MM.1S (cell line): Measurements from ENCODE around the gene AGAP3.
A peak's percentile ranks its signal among the peaks of the same experiment; 100 is the strongest.

ENCODE experiments used
- DNase-seq: peaks from one replicate; pipeline ENCODE4 v3.0.0-alpha.2; 2015
- H2AFZ ChIP-seq: fragments of 300-600 bp; sonication (generic); 2 replicates; pipeline ENCODE4 v1.6.0; 2016; ENCODE audit warnings: antibody characterized with exemption, low read length
- H3F3A ChIP-seq: fragments of 300-600 bp; sonication (generic); 2 replicates; pipeline ENCODE4 v1.6.1; 2016; ENCODE audit warnings: mild to moderate bottlenecking, antibody characterized with exemption, low read length, moderate library complexity, mixed read lengths; ENCODE audit not compliant: insufficient read depth
- H3K27ac ChIP-seq: fragments of 300-600 bp; sonication (generic); 2 replicates; pipeline ENCODE4 v1.5.1; 2016; ENCODE audit warnings: mild to moderate bottlenecking, low read length
- H3K27me3 ChIP-seq: fragments of 300-600 bp; sonication (generic); replicated peaks from 2 replicates; pipeline ENCODE4 v1.6.0; 2016; ENCODE audit warnings: low read length; ENCODE audit not compliant: insufficient read depth
- H3K36me3 ChIP-seq: fragments of 300-600 bp; sonication (generic); replicated peaks from 2 replicates; pipeline ENCODE4 v1.6.1; 2016; ENCODE audit warnings: mild to moderate bottlenecking, low read length, mixed read lengths; ENCODE audit not compliant: insufficient read depth
- H3K4me1 ChIP-seq: fragments of 300-600 bp; sonication (generic); 2 replicates; pipeline ENCODE4 v1.6.1; 2016; ENCODE audit warnings: low read length, mixed read lengths
- H3K4me2 ChIP-seq: fragments of 300-600 bp; sonication (generic); 2 replicates; pipeline ENCODE4 v1.6.0; 2016; ENCODE audit warnings: low read depth, low read length
- H3K4me3 ChIP-seq: fragments of 300-600 bp; sonication (generic); 2 replicates; pipeline ENCODE4 v1.5.1; 2016; ENCODE audit warnings: low read length, mixed read lengths
- H3K79me2 ChIP-seq: fragments of 300-600 bp; sonication (generic); 2 replicates; pipeline ENCODE4 v1.6.1; 2016; ENCODE audit warnings: mixed run types, low read length, mixed read lengths
- H3K9ac ChIP-seq: fragments of 300-600 bp; sonication (generic); 2 replicates; pipeline ENCODE4 v1.6.1; 2016; ENCODE audit warnings: low read length, mixed read lengths
- H3K9me2 ChIP-seq: fragments of 300-600 bp; sonication (generic); replicated peaks from 2 replicates; pipeline ENCODE4 v1.6.1; 2016; ENCODE audit warnings: mild to moderate bottlenecking, low read length, mixed read lengths; ENCODE audit not compliant: insufficient read depth
- H3K9me3 ChIP-seq: fragments of 300-600 bp; sonication (generic); replicated peaks from 2 replicates; pipeline ENCODE4 v1.6.1; 2016; ENCODE audit warnings: mild to moderate bottlenecking, low read length, mixed read lengths; ENCODE audit not compliant: insufficient read depth
- H4K20me1 ChIP-seq: fragments of 300-600 bp; sonication (generic); 2 replicates; pipeline ENCODE4 v1.6.1; 2016; ENCODE audit warnings: mild to moderate bottlenecking, low read length, moderate library complexity, mixed read lengths; ENCODE audit not compliant: insufficient read depth
- EZH2 ChIP-seq: fragments of 300-600 bp; sonication (generic); optimal IDR thresholded peaks from 2 replicates; pipeline ENCODE3; 2017; ENCODE audit warnings: low read depth, mild to moderate bottlenecking, antibody characterized with exemption, low read length, mixed read lengths
- EZH2phosphoT487 ChIP-seq: fragments of 300-600 bp; sonication (generic); IDR thresholded peaks from 2 replicates; pipeline ENCODE4 v1.6.1; 2018; ENCODE audit warnings: antibody characterized with exemption, low read length
- TF ChIP-seq, protein P1 (sequence below): fragments of 300-600 bp; sonication (generic); IDR thresholded peaks from 2 replicates; pipeline ENCODE4 v1.5.1; 2016; ENCODE audit warnings: antibody characterized with exemption, low read length, mixed read lengths

The AGAP3 gene

GRCh38 chr7:151059367-151060112 lies 26.7 kb upstream of the AGAP3 start, which contains the start of gene SLC4A2:
Gene SLC4A2 (plus strand): TSS chr7:151059589. CDS start chr7:151061988, 2,399 bp downstream.
- H3K9me2 ChIP-seq, result no peaks in the 10 kb centered on the region
- peak within 1 kb of the TSS; percentile 65; the same call in 1 of the 2 replicates for H3K27ac ChIP-seq
- H3K36me3 ChIP-seq, result no peaks in the 10 kb centered on the region
- peak within 1 kb of the TSS; percentile 98 for H3K4me2 ChIP-seq
- peak within 1 kb of the TSS; percentile 87 for H3K4me3 ChIP-seq
- peak within 1 kb of the TSS; percentile 66 for H3K9ac ChIP-seq
- DNase-seq, result peak; percentile 85
- no peaks in the 10 kb centered on the region for H4K20me1 ChIP-seq
- H2AFZ ChIP-seq, result peak within 1 kb of the TSS; percentile 90
- H3K79me2 ChIP-seq, result peaks cover 36% of the 10 kb centered on the region
- TF ChIP-seq EZH2 (no peak), EZH2phosphoT487 (no peak)
- TF ChIP-seq, protein P1, sequence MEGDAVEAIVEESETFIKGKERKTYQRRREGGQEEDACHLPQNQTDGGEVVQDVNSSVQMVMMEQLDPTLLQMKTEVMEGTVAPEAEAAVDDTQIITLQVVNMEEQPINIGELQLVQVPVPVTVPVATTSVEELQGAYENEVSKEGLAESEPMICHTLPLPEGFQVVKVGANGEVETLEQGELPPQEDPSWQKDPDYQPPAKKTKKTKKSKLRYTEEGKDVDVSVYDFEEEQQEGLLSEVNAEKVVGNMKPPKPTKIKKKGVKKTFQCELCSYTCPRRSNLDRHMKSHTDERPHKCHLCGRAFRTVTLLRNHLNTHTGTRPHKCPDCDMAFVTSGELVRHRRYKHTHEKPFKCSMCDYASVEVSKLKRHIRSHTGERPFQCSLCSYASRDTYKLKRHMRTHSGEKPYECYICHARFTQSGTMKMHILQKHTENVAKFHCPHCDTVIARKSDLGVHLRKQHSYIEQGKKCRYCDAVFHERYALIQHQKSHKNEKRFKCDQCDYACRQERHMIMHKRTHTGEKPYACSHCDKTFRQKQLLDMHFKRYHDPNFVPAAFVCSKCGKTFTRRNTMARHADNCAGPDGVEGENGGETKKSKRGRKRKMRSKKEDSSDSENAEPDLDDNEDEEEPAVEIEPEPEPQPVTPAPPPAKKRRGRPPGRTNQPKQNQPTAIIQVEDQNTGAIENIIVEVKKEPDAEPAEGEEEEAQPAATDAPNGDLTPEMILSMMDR, result peak; percentile 68
- H3K27me3 ChIP-seq, result no peaks in the 10 kb centered on the region
- peaks cover 6% of the 10 kb centered on the region for H3K4me1 ChIP-seq
- H3F3A ChIP-seq, result peaks cover 12% of the 10 kb centered on the region
- no peaks in the 10 kb centered on the region for H3K9me3 ChIP-seq

DNA sequence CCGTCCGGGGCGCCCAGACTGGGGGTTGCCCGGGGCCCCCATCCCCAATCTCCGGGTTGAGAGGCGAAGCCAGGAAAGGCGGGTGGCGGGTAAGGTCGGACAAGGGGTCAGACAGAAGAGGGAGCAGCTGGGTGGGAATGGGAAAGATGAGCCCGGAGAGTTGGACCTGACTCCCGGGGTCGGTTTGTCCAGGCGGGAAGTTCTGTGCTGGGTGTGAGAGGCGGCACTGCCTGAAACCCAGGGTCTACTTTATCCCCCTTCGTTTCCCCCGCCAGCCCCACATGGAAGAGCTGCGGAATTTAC lies 26.2 kb upstream of the AGAP3 start:
- TF ChIP-seq EZH2 (no peak), EZH2phosphoT487 (no peak)
- TF ChIP-seq, protein P1, result no peak
- Histone ChIP-seq H4K20me1 (no peaks in the 10 kb centered on the region), H2AFZ (peak overlapping the region; percentile 88)

GRCh38 chr7:151060416-151061212 lies 25.7 kb upstream of the AGAP3 start:
- peak overlapping the region; percentile 66; the same call in 1 of the 2 replicates for H3K9ac ChIP-seq
- no peak for DNase-seq
- H3K9me3 ChIP-seq, result no peaks in the 10 kb centered on the region
- peak overlapping the region; percentile 88; the same call in 1 of the 2 replicates for H2AFZ ChIP-seq
- no peaks in the 10 kb centered on the region for H3K36me3 ChIP-seq
- peak overlapping the region; percentile 87 for H3K4me3 ChIP-seq
- TF ChIP-seq EZH2phosphoT487 (no peak), EZH2 (no peak)
- TF ChIP-seq, protein P1, result no peak
- no peaks in the 10 kb centered on the region for H4K20me1 ChIP-seq
- peaks cover 12% of the 10 kb centered on the region for H3F3A ChIP-seq
- H3K27ac ChIP-seq, result no peak overlapping the region
- H3K9me2 ChIP-seq, result no peaks in the 10 kb centered on the region
- H3K27me3 ChIP-seq, result no peaks in the 10 kb centered on the region
- peaks cover 36% of the 10 kb centered on the region for H3K79me2 ChIP-seq
- H3K4me2 ChIP-seq, result peak overlapping the region; percentile 86
- peaks cover 6% of the 10 kb centered on the region for H3K4me1 ChIP-seq

More for the DNA sequence above, 26.2 kb upstream of the AGAP3 start:
- Histone ChIP-seq H3K4me2 (peak overlapping the region; percentile 86), H3K9me2 (no peaks in the 10 kb centered on the region), H3K36me3 (no peaks in the 10 kb centered on the region), H3K27ac (no peak overlapping the region), H3K9ac (peak overlapping the region; percentile 66; the same call in 1 of the 2 replicates), H3K9me3 (no peaks in the 10 kb centered on the region), H3K79me2 (peaks cover 36% of the 10 kb centered on the region), H3K4me3 (peak overlapping the region; percentile 87), H3K27me3 (no peaks in the 10 kb centered on the region), H3F3A (peaks cover 12% of the 10 kb centered on the region), H3K4me1 (peaks cover 6% of the 10 kb centered on the region)
- DNase-seq, result no peak
